Amniotic epithelial cell (primary cell): ENCODE data around the gene TRIM28.
A peak's percentile ranks its signal among the peaks of the same experiment; 100 is the strongest.

Experiments
- DNase-seq: peaks from one replicate; pipeline ENCODE4 v3.0.0-alpha.2; 2010; ENCODE audit warnings: low read depth

Gene TRIM28

DNA sequence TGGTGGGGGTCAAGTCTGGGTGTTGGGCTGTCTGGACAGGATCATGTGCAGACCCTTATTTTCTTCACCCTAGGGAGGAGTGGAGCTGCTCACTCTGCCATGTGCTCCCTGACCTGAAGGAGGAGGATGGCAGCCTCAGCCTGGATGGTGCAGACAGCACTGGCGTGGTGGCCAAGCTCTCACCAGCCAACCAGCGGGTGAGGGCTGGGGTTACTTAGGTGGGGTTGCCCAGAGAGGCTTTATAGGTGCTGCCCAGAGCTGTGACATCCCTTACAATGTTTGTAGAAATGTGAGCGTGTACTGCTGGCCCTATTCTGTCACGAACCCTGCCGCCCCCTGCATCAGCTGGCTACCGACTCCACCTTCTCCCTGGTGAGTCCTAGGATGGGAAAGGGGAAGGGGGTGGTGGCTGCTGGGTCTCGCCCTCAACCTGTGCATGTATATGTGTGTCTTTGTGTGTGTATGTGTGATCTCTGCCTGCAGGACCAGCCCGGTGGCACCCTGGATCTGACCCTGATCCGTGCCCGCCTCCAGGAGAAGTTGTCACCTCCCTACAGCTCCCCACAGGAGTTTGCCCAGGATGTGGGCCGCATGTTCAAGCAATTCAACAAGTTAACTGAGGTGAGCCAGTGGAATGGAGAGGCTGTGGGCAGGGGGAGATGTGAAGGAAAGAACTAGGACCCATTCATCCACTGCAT is 5.9 kb downstream of the TRIM28 start:
- no peak for DNase-seq

DNA sequence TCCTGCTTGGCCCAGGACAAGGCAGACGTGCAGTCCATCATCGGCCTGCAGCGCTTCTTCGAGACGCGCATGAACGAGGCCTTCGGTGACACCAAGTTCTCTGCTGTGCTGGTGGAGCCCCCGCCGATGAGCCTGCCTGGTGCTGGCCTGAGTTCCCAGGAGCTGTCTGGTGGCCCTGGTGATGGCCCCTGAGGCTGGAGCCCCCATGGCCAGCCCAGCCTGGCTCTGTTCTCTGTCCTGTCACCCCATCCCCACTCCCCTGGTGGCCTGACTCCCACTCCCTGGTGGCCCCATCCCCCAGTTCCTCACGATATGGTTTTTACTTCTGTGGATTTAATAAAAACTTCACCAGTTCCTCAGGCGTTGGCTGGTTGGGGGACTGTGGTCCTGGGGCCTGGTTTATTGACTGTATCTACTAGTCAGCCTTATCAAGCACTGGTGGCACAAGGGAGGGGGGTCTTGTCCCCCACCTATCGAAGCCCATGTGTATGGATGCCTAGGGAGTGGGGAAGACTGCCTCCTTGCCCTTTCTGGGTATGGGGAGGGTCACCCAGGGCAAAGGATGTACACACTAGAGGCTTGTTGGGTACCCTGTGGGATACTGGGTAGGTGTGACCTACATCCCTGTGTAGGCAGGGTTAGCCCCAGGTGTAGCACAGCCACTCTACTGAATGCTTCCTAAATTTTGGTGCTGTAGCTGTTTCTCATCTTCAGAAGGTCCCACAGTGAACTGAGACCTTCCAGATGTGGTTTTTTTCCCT is 6.7 kb downstream of the TRIM28 start:
- no peak for DNase-seq

DNA sequence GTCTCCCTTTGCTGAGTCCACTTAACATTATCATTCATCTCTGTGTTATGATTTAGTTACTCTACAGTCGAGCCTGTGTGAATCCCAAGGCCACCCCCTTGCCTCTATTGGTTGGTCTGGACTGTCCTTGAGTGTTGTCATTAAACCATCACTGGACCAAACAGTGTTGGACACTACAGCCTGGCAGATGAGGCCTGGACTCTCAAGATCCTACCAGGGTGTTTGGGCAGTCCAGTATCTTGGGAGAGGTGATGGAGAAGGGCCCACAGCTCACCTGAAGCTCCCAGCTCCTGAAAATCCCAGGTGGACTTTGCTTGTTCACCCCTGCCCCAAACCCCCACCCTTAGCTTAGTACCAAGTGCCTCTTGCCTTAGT is 7.2 kb downstream of the TRIM28 start:
- DNase-seq: no peak

DNA sequence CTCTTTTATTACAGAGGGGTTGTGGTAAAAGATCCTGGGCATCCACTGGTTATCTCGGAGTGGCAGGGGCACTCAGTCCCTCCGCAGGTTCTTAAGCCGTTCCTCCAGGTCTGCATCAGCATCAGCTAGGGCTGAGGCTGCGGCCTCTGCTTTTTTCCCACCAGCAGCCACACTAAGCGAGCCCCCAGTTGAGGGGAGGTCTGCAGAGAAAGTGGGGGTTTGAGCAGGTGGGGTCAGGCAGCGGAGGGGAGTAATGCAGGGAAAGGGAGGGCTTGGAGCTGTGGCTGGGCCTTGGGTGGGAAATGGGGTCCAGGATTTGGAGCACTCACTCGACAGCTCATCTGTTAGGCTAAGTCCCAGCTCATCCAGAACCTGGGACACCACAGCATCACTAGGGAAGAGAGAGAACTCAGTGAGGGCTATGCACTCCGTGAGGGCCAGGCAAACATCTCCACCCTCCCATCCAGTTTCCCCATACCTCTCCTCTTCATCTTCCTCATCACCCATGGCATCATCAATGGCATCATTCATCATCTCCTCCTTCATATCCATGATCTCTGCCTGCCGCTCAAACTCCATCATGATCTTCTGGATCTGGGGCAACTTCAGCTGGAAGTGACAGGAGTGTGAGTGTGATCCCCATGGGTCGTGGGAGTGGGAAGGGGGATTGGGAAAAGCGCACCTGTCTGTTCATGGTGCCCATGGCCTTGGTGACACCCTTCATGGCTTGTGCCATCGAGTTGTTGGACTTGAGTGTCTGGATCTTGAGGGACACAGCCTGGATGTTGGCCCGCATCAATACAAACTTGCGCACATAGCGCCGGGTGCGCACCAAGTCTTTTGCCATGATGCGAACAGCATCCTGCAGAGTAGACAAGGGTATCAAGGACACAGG is 8.0 kb downstream of the TRIM28 start:
- no peak for DNase-seq

DNA sequence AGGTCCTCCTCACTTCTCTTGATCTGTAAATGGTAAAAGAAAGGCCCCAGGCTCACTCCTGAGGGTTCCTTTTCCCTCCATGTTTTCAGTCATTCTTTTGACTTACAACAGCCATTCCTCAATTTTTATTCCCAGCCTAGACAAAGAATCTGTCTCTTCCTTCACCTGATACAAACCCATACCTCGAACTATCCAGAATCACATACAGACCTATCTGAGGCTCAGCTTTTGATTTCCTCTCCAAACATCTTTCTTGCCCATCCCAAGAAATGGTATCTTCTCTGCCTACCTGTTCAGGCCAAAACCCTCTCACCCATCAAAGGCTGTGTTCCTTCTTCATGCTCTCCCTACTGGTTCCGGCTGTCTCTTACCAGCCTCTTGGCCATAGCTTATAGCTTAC is 8.8 kb downstream of the TRIM28 start:
- no peak for DNase-seq

DNA sequence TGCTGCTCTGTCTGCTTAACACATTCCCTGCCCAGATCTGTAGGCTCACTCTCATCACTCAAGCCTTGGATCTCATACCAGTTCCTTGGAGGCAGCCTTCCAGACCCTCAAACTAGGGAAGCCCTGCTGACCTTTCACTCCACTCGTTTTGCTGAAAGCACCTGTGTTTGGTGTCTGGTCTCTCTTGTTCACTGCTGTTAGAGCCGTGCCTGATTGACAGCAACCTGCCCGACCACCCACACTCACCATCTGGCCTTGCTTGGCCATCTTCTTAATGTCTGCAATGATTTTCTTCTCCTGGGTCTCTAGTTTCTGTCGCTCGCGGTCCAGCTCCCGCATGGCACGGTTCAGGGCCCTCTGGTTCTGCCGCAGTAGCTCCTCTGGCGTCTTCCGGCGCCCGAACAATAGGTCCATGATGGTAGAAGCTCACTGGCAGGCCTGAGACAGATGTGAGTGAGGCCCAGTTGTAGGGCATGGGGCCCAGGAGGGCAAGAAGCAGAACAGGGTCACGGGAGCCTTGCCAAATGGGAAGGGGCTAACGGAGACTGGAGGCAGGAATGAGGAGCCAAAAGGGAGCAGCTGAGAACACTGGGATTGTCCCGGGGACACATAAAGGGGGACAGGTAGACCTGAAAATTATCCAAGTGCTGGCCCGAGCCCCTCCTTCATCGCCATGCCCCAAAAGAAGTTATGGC is 10.1 kb downstream of the TRIM28 start:
- no peak for DNase-seq

DNA sequence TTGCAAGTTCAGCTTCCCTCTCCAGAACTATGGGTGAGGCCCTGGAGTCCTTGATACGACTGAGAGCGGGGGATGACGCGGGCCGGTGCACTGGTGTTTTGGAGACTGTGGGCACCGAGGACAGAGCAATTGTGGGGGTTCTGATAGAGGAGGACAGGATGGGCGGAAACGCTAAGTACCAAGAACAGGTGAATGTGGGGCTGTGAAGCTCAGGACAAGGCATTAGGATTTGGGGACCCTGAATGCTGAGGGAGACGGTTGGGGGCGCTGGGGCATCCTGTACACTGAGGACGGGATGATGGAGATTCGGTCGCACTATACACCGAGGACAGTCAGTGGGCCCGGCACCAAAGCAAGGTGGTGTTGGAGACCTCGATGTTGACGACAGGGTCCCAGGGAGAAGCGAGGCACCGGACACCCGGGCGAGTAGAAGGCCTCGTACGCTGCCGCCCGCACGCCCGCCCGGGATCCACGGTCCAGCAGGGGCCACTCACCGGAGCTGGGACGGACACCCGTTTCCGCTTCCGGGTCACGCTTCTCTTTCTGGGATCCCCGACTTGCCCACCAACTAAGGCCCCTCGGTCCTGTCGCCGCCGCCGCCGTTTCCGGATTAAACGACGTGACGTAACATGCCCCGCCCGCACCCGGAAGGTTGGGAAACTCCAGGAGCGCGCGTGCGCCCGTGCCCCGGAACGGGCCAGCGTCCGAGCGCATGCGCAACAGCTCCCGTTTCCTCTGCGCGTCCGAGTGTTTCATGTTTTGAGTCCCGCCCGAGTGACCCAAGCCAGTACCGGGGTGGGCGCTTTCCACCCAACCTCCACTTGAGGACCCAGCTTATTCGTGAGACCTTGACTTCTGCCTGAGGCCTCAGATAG is 10.9 kb downstream of the TRIM28 start, which contains the start of gene CHMP2A:
Gene CHMP2A, minus strand, starts transcription at position 612 of the 875 bp plus-strand sequence. CDS start 893 bp downstream, outside the sequence.
- peak; percentile 94 for DNase-seq

DNA sequence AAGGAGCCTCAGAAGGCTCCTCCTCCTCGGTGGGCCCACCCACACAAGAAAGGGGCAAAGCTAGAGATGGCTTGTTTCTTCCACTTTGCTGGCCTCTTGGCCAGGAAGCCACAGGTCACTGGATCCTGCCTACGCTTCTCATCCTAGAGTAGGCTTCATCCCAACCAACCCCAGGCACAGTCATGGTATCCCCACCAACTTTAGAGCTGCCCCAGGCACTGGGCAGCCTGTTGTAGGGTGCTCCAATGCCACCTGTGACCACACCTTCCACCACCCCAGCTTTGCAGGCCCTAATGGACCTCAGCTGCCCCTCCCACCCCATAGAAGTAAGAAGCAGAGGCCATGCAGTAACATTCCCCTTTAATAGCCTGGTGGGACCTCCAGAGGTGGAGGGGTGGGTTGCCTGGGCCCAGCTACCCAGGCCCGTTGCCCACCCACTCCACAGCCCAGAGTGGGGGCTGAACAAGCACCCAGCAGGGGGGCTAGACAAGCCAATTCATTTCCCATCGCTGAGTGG is 11.6 kb downstream of the TRIM28 start:
- no peak for DNase-seq

DNA sequence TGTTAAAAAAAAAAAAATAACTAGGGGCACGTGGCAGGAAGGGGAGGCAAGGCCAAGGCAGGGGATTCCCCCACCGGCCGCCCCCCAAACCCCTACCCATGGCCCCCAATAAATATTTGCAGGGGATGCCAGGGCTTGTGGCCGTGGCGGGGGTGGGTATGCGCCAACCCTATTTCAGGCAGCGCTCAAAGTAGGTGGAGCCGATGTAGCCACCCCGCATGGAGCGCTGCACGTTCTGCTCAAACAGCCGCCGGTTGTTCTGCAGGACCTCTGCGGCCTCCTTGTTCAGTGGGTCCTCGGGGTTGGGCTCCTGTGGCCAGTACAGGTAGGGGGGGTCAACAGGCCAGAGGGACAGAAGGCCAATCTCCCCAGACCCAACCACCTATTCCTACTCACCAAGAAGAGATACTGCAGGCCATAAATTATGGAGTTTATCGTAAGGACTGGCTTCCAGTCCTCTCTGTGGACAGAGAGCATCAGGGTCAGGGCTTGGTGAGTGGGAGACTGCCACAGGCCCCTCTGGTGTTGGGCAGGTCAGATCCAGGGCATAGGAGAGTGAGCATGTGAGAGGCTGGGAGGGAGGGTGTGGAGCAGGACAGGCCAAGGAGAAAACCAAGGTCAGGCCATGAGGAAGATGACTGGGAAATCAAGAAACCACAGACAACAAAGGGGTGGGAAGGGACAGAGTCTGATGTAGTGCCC is 12.2 kb downstream of the TRIM28 start:
- DNase-seq: no peak

DNA sequence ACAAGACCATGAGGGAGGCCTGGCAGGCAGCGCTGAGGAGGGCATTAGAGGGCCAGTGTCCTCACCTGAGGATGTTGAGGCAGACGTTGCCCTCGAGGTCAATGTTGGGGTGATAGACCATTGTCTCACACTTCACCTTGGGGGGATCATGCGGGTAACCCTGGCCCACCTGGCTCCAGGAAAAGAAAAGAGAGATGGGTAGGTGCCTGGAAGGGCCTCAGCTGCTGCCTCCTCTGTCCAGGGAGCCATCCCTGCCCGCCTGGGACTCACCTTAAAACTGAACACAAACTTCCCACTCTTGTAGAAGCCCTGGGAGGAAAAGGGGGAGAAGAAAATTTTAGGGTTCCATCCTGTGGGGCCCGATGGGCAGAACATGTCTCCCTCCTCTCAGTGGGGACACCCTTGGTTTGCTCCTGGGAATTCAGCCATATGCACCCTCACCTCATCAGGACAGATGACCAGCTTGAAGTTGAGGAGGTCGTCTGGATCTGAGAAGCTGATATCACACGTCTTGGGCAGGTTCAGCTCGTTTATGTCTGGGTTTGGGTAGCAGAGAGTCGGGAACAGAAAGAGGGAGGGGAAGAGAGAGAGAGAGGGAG is 12.9 kb downstream of the TRIM28 start:
- DNase-seq: no peak

DNA sequence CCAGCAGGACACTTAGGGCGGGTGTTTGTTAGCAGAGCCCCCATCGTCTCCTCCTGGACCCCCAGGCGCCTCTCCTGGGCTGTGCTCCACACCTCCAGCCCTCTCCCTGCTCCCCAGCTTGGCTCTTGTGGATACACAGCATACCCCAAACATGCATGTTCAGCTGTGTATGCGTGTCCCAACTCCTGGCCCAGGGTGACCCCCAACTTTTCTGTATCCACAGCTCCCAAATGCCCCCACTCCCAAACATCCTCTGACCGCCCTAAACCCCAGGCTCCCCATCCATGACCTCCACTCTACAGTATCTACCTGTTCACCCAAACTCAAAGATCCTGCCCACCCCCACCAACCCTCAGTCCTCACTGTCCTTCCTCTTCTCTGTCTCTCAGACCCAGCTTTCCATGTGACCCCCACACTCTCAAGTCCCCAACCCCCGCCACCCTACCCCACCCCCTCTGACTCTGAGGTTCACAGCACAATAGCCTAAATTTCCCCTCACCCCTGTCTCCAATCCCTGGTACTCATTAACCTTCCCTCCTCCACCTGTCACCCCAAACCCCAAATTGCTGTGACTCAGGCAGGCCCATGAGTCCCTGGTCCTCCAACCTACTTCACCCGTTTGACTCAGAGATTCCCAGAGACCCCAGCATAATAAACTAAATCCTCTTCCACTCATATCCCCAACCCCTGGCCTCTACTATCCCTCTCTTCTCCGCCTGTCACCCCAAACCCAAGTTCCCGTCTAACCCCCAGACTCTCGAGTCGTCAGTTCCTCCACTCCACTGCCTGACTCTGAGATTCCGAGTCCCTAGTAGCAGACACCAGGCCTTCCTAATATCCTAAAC is 13.6 kb downstream of the TRIM28 start:
- no peak for DNase-seq

DNA sequence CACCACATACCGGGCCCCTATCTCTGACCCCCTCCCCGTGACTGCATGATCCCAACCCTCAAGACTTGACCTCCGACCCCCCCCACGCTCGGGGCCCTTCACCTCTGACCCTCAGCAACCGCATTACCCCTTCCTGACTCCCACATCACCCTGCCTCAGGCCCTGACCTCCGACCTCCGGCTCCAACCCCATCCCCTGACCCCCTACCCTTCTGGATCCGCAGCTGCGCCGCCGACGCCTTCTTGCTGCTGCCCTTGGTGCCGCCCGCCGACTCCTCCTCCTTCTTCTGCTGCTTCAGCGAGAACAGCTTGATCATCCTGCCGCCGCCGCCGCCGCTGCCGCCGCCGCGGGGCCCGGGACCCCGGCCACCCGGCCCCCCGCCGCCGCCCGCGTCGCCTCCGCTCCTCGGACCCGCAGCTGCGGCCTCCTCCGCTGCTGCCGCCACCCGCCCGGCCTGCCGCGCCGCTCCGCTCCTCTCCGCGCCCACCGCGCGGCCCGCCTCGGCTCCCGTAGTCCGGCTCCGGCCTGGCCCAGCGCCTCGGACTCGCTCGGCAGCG is 14.3 kb downstream of the TRIM28 start, which contains the start of gene UBE2M:
Gene UBE2M, minus strand, starts transcription at position 546 of the 557 bp plus-strand sequence. Its CDS starts 230 bp downstream, at position 316.
- peak; percentile 37 for DNase-seq

DNA sequence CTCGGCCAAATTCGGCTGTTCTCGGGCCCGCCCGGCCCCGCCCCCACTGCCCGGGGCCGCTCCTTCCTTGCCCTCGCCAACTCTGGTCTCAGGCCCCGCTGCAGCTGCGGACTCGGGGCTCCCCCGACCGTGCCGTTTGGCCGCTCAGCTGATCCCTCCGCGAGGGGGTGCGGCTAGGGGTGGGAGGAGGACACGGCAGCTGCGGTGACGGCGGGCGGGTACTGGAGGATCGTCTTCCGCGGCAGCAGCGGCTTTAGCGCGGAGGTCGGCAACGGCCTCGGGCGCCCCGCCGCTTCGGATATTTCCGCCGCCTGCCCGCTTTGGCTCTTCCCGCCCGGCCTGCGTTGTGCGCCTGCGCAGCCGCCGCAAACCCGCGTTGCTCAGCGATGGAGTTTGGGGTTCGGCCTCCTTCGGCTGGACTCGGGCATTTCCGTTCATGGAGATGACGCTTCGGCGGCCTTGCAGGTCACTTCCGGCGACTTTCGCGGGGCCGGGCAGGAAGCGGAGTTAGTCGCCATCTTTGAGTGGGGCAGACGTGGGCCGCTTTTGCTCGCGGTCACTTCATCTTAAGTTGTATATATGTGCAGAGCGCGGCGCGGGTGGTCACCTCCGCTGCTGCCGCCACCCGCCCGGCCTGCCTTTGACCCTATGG is 14.9 kb downstream of the TRIM28 start:
- peak; percentile 96 for DNase-seq

DNA sequence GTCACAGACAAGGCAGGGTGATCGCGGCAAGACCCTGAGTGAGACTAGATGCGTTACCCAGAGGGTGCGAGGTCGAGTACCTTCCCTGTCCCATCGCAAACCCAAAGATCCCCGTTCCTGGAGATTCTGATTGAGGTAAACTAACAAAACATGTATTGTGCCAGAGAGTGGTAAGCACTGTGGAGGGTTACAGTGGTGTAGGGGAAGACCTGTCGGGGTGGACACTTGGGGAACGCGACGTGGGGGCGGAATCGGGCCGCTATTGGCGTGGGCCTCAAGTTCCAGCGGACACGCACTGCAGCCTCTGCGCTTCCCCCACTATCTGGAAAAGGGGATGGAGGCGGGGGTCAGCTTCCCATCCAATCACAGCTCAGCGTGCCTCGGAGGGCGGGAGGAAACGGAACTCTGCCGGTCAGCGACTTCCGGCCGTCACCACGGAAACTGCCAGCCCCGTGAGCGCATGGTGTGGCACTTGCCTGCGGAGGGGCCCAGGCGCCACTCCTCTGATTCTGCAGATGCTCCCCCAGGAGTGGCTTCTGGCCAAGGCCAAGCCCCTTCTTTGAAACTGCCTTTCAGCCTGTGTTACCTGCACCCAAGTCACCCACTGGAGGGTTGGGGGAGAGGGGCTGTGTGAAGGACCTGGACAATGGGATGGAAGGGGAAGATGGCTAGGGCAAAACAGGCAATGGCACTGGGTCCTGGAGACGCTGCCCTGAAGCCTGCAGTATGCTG is 15.6 kb downstream of the TRIM28 start:
- peak; percentile 89 for DNase-seq

DNA sequence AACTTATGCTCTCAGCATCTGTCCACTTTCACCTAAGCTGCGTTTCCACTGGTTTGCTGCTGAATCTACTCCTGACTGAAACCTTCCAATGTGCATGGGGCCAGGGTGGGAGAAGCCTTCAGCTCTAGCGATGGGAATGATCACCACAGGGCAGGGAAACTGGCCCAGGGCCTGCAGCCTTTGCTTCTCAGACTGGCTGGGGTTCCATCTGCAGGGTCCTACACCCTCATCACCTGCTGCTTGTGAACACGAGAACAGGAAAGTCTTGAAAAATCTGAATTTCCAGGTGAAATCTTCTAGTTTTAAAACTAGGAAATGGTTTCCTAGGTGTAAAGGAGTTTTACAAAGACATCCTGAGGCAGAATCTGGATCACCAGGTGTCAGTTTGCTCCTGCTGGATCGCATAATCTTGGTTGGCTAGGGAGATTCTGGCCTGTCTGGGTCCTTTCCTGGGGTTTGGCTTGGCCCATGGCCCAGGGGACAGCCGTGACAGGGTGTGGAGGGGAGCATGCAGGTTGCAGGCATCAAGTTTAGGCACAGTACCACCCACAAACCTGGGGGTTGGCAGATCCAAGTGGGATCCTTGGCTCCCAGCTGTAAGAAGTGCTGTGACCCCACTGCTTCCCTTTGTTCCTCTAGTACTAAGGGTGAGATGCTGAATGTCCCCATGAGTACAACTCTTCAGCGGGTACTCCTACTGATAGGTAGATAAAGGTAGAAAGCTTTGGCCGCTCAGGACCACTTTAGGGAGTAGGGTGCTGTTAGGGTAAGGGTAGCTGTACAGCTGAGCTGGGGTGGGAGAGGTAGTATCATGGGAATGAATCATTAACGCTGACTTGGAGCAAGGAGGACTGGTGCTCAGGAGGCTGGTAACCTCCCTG is 16.4 kb downstream of the TRIM28 start:
- no peak for DNase-seq

DNA sequence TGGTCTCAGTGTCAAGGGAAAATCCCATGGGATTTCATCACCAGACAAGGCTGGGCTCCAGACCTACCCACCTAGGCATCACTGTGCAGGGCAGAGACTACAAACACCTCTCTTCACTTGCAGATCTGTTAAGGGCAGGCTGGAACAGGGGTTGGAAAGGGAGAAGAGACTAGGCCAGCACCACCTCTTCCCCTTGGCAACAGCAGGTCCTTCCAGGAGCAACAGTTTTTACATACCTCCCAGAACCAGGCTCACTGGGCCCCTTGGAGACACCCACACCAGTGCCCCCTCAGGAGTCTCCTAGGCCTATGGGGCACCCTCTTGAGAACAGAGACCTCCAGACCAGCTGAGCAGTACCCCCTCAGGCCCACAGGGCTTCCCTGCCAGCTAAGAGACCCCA is 17.1 kb downstream of the TRIM28 start:
- no peak for DNase-seq
